HG03108 (cell line): ENCODE results near the gene TRIM40.

Experiments
- ATAC-seq: cut with Tn5 transposase; IDR thresholded peaks from one replicate; pipeline ENCODE4 v1.9.1; 2021; ENCODE audit warnings: moderate library complexity; ENCODE audit not compliant: unreplicated experiment

The TRIM40 gene

DNA sequence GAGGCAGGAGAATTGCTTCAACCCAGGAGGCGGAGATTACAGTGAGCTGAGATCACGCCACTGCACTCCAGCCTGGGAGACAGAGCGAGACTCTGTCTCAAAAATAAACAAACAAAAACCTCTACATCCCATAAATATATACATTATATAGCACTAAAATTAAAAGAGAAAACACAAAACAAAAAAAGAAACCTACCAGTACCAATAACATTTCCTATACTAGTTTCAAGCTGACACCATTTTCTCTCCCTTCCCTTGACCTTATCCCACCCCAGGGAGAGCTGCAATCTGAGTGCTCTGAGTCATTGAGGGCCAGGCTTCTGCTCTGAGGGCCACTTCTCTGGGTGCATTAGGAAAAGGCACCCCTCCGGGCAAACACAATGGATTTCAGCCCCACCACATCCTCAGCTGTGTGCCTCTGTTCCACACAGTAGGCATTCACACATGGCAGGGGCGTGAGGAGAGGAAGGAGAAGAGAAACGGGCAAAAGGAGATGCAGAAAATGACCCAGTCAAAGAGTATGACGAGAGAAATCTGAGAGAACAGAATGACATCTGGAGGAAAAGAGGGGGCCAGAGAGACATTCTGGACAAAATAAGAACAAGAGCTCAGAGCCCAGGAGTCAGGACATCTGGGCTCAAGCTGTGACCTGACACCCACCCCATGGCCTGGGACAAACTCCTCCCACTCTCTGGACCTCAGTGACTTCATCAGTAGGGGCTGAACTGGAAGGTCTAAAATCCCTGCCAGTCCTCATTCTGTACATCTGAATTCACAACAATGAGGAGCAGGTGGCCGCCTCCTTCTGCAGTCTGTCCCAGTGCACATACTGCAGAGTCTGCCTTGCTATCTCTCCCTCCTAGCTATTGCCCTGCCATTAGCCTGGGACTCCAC, 59.1 kb downstream of the TRIM40 start:
- ATAC-seq = no peak

DNA sequence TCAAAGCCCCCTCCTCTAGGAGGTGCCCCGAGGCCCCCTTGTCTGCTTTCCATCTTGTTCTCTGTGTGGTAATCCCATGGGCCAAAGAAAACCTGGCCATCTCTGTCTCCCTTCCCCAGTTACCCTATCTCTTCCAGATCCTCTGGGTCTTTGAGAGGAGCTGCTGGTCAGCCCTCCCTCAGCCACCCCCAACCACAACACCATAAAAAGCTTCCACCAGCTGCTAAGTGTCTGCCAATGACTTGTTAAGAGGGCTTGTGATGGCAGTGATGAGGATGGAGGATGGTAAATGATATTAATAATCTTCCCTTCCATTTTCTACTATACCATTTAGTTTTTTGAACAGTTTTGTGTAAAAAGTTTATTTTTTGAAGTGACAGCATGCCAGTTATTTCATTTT, 60.0 kb downstream of the TRIM40 start:
- ATAC-seq = no peak

DNA sequence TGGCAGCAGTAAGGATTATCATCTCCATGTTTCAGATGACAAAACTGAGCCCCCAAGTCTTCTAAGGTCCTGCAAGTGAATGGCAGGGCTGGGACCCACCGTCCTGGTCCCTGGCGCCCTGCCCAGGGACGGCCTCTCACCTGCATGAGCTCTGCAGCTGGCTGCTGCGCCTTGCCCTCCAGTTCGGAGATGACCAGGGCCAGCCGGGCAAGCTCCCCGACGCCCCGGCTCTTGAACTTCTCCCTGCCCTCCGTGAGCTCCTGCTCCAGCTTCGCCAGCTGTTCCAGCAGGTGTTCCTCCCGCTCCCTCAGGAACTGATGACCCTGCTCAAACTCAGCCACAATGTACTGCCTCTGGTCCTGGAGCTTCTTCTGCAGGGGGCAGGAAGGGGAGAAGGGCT, 60.4 kb downstream of the TRIM40 start:
- ATAC-seq = no peak
